ENCODE results near the gene TYROBP.
"Not testable (repeated sequence)": the region's sequence is repeated elsewhere in the genome, so short reads cannot be mapped to it uniquely, and the experiment has no call there.

Gene TYROBP

DNA sequence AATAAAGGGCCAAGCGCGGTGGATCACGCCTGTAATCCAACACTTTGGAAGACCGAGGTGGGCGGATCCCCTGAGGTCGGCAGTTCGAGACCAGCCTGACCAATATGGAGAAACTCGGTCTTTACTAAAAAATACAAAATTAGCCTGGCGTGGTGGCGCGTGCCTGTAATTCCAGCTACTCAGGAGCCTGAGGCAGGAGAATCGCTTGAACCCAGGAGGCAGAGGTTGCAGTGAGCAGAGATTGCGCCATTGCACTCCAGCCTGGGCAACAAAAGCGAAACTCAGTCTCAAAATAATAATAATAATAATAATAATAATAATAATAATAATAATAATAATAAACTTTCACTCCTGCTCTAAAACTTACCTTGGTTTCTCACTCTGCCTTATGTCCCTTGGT, 2.3 kb upstream of the TYROBP start:
- H3K27ac ChIP-seq (ENCODE audit: low read length); DNase-seq (ENCODE audit: low read depth, low spot score): not testable (repeated sequence)
- no CpG with 5 or more reads among the region's 14 CpGs for WGBS (ENCODE audit: insufficient coverage, insufficient read length)

DNA sequence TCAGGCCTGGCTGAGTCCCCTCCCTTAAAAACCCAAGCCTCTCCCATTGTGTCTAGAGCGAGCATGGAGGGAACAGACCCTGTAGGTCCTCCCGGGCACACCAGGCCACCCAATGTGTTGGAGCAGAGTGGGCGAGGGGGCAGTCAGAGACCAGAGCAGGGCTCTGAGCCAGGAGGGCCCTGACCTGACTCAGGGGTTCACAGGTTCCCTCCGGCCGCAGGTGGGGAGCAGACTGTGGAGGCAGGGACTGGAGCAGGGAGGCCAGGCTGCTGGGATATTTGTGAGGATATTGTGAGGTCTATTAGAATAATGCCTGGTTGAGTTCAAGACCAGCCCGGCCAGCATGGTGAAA, 1.6 kb upstream of the TYROBP start:
- no peak for DNase-seq (ENCODE audit: low read depth, low spot score)
- H3K27ac ChIP-seq (ENCODE audit: low read length) = no peak overlapping the region
- no peak overlapping the region for H3K4me3 ChIP-seq (ENCODE audit: low read length)
- no CpG with 5 or more reads among the region's 6 CpGs for WGBS (ENCODE audit: insufficient coverage, insufficient read length)
- peaks cover 3% of the 10 kb centered on the region; the same call in 1 of the 2 replicates for H3K4me1 ChIP-seq (ENCODE audit: control insufficient read depth, insufficient read depth, low read length)
- no peaks in the 10 kb centered on the region for H3K9me3 ChIP-seq (ENCODE audit: control insufficient read depth, insufficient read depth, low read length)
- no peaks in the 10 kb centered on the region; the same call in 1 of the 2 replicates for H3K27me3 ChIP-seq (ENCODE audit: control insufficient read depth, insufficient read depth, low read length)
- H3K36me3 ChIP-seq (ENCODE audit: control insufficient read depth, insufficient read depth, low read length) = no peaks in the 10 kb centered on the region

More for the DNA sequence above, 2.3 kb upstream of the TYROBP start:
- H3K36me3 ChIP-seq (ENCODE audit: control insufficient read depth, insufficient read depth, low read length); H3K4me3 ChIP-seq (ENCODE audit: low read length); H3K9me3 ChIP-seq (ENCODE audit: control insufficient read depth, insufficient read depth, low read length); H3K4me1 ChIP-seq (ENCODE audit: control insufficient read depth, insufficient read depth, low read length); H3K27me3 ChIP-seq (ENCODE audit: control insufficient read depth, insufficient read depth, low read length): not testable (repeated sequence)

- WGBS (ENCODE audit: insufficient coverage, insufficient read length) = no CpG with 5 or more reads among the region's 10 CpGs
- Histone ChIP-seq H3K9me3 (ENCODE audit: control insufficient read depth, insufficient read depth, low read length) (no peaks in the 10 kb centered on the region), H3K36me3 (ENCODE audit: control insufficient read depth, insufficient read depth, low read length) (no peaks in the 10 kb centered on the region), H3K27me3 (ENCODE audit: control insufficient read depth, insufficient read depth, low read length) (no peaks in the 10 kb centered on the region; the same call in 1 of the 2 replicates), H3K4me3 (ENCODE audit: low read length) (no peak overlapping the region), H3K27ac (ENCODE audit: low read length) (no peak overlapping the region), H3K4me1 (ENCODE audit: control insufficient read depth, insufficient read depth, low read length) (peaks cover 3% of the 10 kb centered on the region; the same call in 1 of the 2 replicates)
- DNase-seq (ENCODE audit: low read depth, low spot score) = no peak
Measured at GRCh38 chr19:35908973-35909683, 1.0 kb upstream of the TYROBP start.

DNA sequence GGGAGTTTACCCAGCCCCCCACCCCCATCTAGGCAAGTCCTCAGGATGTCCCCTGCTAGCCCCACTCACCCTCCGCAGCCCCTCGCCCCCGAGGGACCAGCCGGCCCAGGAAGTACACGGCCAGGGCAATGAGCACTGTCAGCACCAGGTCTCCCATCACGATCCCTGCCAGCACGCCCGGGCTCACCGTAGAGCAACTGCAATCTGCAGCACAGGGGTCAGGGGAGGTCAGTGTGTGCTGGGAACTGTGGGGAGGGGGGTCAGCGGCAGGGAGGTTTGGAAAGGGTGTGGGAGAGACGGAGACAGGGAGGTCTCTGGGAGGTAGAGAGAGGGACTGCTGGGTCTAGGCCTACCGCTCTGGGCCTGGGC, 734 bp downstream of the TYROBP start:
- DNase-seq (ENCODE audit: low read depth, low spot score) = no peak
- Histone ChIP-seq H3K27me3 (ENCODE audit: control insufficient read depth, insufficient read depth, low read length) (no peaks in the 10 kb centered on the region), H3K9me3 (ENCODE audit: control insufficient read depth, insufficient read depth, low read length) (no peaks in the 10 kb centered on the region), H3K36me3 (ENCODE audit: control insufficient read depth, insufficient read depth, low read length) (no peaks in the 10 kb centered on the region), H3K4me1 (ENCODE audit: control insufficient read depth, insufficient read depth, low read length) (peaks cover 6% of the 10 kb centered on the region), H3K27ac (ENCODE audit: low read length) (no peak overlapping the region), H3K4me3 (ENCODE audit: low read length) (no peak overlapping the region)
- no CpG with 5 or more reads among the region's 12 CpGs for WGBS (ENCODE audit: insufficient coverage, insufficient read length)

DNA sequence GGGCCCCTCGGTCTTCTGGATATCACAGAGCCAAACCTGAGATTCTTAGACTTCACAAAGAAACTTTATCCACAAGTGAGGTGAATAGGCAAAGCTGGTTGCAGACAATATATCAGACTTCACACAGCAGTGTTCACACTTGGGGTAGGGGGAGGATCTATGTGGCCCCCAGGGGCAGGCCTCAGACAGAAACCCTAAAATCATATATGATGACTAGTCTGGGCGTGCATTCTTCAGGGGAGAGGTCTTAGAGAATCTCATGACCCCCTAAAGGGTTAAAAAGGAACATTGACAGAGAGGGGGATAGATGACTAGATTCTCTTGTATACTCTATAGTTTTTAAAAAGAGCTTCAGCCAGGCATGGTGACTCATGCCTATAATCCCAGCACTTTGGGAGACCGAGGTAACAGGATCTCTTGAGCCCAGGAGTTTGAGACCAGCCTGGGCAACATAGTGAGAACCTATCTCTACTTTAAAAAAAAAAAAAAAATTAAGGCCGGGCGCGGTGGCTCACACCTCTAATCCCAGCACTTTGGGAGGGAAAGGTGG, 2.8 kb downstream of the TYROBP start:
- H3K4me3 ChIP-seq (ENCODE audit: low read length) = no peak overlapping the region
- H3K4me1 ChIP-seq (ENCODE audit: control insufficient read depth, insufficient read depth, low read length) = peaks cover 6% of the 10 kb centered on the region
- WGBS (ENCODE audit: insufficient coverage, insufficient read length) = no CpG with 5 or more reads among the region's 6 CpGs
- no peak overlapping the region for H3K27ac ChIP-seq (ENCODE audit: low read length)
- no peaks in the 10 kb centered on the region for H3K27me3 ChIP-seq (ENCODE audit: control insufficient read depth, insufficient read depth, low read length)
- DNase-seq (ENCODE audit: low read depth, low spot score) = no peak
- H3K9me3 ChIP-seq (ENCODE audit: control insufficient read depth, insufficient read depth, low read length) = no peaks in the 10 kb centered on the region
- no peaks in the 10 kb centered on the region for H3K36me3 ChIP-seq (ENCODE audit: control insufficient read depth, insufficient read depth, low read length)

DNA sequence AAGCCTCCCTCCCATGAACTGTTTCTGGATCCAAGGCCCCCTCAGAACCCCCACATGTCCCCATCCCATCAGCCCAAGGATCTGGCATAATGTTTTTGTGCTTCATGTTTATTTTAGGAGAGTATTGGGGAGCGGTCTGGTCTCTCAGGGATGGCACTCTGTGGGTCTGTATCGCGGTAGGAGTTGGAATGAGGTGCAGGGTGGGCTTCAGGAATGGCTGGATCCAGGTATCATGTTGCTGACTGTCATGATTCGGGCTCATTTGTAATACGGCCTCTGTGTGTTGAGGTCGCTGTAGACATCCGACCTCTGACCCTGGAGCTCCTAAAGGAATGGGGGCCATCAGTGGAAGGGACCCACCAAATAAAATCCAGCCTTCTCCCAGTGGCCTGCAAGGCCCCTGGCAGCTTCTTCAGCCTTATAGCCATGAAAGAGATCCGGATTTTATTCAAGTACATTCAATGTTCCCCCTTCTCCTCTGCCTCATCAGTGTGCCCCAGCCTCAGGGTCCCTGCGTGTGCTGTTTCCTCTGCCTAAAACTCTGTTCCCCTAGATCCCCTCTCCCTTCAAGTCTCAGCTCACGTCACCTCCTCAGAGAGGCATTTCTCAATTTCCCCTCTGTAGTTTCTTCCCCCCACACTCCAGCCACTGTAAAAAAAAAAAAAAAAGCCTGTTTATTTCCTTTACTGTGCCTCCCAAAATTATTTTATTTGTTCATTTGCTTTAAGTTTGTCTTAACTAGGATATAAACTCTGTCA, 3.6 kb downstream of the TYROBP start:
- no peaks in the 10 kb centered on the region for H3K27me3 ChIP-seq (ENCODE audit: control insufficient read depth, insufficient read depth, low read length)
- no peak overlapping the region for H3K27ac ChIP-seq (ENCODE audit: low read length)
- WGBS (ENCODE audit: insufficient coverage, insufficient read length) = no CpG with 5 or more reads among the region's 10 CpGs
- no peak for DNase-seq (ENCODE audit: low read depth, low spot score)
- H3K4me3 ChIP-seq (ENCODE audit: low read length) = no peak overlapping the region
- no peaks in the 10 kb centered on the region for H3K36me3 ChIP-seq (ENCODE audit: control insufficient read depth, insufficient read depth, low read length)
- peaks cover 6% of the 10 kb centered on the region for H3K4me1 ChIP-seq (ENCODE audit: control insufficient read depth, insufficient read depth, low read length)
- H3K9me3 ChIP-seq (ENCODE audit: control insufficient read depth, insufficient read depth, low read length) = no peaks in the 10 kb centered on the region

DNA sequence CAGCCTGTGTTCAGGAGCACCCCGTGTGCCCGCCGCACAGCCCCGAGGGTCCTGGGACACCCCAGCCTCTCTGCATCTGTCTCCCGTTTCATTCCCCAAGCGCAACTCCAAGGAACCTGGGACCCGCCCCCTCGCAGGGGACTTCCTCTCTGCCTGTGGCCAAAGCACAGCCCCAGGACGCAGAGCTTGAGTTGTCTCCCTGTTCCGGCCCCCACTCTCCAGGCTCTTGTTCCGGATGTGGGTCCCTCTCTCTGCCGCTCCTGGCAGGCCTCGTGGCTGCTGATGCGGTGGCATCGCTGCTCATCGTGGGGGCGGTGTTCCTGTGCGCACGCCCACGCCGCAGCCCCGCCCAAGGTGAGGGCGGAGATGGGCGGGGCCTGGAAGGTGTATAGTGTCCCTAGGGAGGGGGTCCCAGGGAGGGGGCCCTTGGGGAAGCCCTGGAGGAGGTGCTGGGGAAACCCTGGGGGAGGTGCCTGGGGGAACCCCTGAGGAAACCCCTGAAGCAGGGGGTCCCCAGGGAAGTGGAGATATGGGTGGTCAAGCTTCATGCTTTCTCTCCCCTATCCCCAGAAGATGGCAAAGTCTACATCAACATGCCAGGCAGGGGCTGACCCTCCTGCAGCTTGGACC, 4.4 kb downstream of the TYROBP start:
- Histone ChIP-seq H3K9me3 (ENCODE audit: control insufficient read depth, insufficient read depth, low read length) (no peaks in the 10 kb centered on the region), H3K27me3 (ENCODE audit: control insufficient read depth, insufficient read depth, low read length) (no peaks in the 10 kb centered on the region), H3K4me3 (ENCODE audit: low read length) (peak overlapping the region; percentile 16; the same call in 1 of the 2 replicates), H3K27ac (ENCODE audit: low read length) (no peak overlapping the region), H3K36me3 (ENCODE audit: control insufficient read depth, insufficient read depth, low read length) (no peaks in the 10 kb centered on the region), H3K4me1 (ENCODE audit: control insufficient read depth, insufficient read depth, low read length) (peaks cover 4% of the 10 kb centered on the region; the same call in 1 of the 2 replicates)
- peak; percentile 54 for DNase-seq (ENCODE audit: low read depth, low spot score)
- no CpG with 5 or more reads among the region's 24 CpGs for WGBS (ENCODE audit: insufficient coverage, insufficient read length)

GRCh38 chr19:35902870-35903475, 5.1 kb downstream of the TYROBP start:
- no peak overlapping the region for H3K27ac ChIP-seq (ENCODE audit: low read length)
- peaks cover 6% of the 10 kb centered on the region; the same call in 1 of the 2 replicates for H3K4me1 ChIP-seq (ENCODE audit: control insufficient read depth, insufficient read depth, low read length)

DNA sequence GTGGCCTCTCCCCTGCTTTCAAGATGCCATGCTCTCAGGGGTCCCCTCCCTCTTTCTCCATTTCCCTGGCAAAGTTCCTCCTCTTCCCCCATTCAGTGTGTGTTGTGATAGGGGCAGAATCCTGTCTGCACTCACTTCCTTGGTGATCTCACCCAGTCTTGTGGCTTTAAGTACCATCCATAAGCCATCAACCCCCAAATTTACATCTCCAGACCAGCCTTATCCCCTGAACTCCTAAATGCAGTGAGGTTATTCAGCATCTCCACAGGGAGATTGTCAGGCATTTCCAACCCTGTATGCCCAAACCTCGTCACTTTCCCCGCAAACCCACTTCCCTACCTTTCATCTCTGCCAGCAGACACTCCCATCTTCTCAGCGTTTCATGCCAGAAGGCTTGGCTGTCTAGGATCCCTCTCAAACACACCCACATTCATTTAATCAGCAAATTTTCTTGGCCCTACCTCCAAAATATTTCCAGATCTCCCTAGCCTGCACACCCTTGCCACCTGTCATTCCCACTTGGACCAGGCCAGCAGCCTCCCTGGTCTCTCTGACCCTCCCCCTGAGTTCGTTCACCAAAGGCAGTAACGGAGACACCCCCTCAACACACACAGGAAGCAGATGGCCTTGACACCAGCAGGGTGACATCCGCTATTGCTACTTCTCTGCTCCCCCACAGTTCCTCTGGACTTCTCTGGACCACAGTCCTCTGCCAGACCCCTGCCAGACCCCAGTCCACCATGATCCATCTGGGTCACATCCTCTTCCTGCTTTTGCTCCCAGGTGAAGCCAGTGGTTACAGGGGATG, 6.0 kb downstream of the TYROBP start, which contains the start of gene HCST:
Gene HCST, plus strand, starts transcription at position 676 of the 808 bp plus-strand sequence. Its CDS starts 65 bp downstream, at position 741.
- peaks cover 4% of the 10 kb centered on the region for H3K36me3 ChIP-seq (ENCODE audit: control insufficient read depth, insufficient read depth, low read length)
- no peaks in the 10 kb centered on the region for H3K27me3 ChIP-seq (ENCODE audit: control insufficient read depth, insufficient read depth, low read length)
- WGBS (ENCODE audit: insufficient coverage, insufficient read length) = no CpG with 5 or more reads among the region's 6 CpGs
- peaks cover 6% of the 10 kb centered on the region; the same call in 1 of the 2 replicates for H3K4me1 ChIP-seq (ENCODE audit: control insufficient read depth, insufficient read depth, low read length)
- H3K9me3 ChIP-seq (ENCODE audit: control insufficient read depth, insufficient read depth, low read length) = no peaks in the 10 kb centered on the region
- no peak within 1 kb of the TSS for H3K27ac ChIP-seq (ENCODE audit: low read length)
- peak within 1 kb of the TSS; percentile 16; the same call in 1 of the 2 replicates for H3K4me3 ChIP-seq (ENCODE audit: low read length)
- no peak for DNase-seq (ENCODE audit: low read depth, low spot score)

More at GRCh38 chr19:35902870-35903475, 5.1 kb downstream of the TYROBP start:
- WGBS (ENCODE audit: insufficient coverage, insufficient read length) = no CpG with 5 or more reads among the region's 10 CpGs
- Histone ChIP-seq H3K36me3 (ENCODE audit: control insufficient read depth, insufficient read depth, low read length) (no peaks in the 10 kb centered on the region; the same call in 1 of the 2 replicates), H3K27me3 (ENCODE audit: control insufficient read depth, insufficient read depth, low read length) (no peaks in the 10 kb centered on the region), H3K9me3 (ENCODE audit: control insufficient read depth, insufficient read depth, low read length) (no peaks in the 10 kb centered on the region), H3K4me3 (ENCODE audit: low read length) (peak overlapping the region; percentile 16; the same call in 1 of the 2 replicates)
- no peak for DNase-seq (ENCODE audit: low read depth, low spot score)

Measured in iPS DF 6.9 (cell line).